ENCODE data around the gene FEN1. TPM values are rescaled to one million over a fixed set of nuclear protein-coding genes. Genes with fewer than 3 reads are reported as not detected.

FEN1 gene
- total RNA-seq, 1 experiment from 2014 or later, result 21.5 TPM

- no peaks in the 10 kb centered on the region for H3K9me3 Mint-ChIP-seq (ENCODE audit: unreplicated experiment)
- intact Hi-C loops (cut with micrococcal nuclease), result no loop called here
- no peak overlapping the region for H3K4me3 Mint-ChIP-seq (ENCODE audit: unreplicated experiment)
- peaks cover 19% of the 10 kb centered on the region for H3K27me3 Mint-ChIP-seq (ENCODE audit: insufficient read depth, unreplicated experiment)
- H3K4me1 Mint-ChIP-seq (ENCODE audit: insufficient read depth, unreplicated experiment), result peaks cover 12% of the 10 kb centered on the region
- CTCF ChIA-PET, result no interaction called here
- TF ChIP-seq CTCF (IDR thresholded peaks at IDR 0.05; ENCODE audit: unreplicated experiment), result no peak
- POLR2A ChIA-PET, result no interaction called here
- H3K27ac Mint-ChIP-seq (ENCODE audit: low read depth, unreplicated experiment), result no peak overlapping the region
- BruUV-seq (replicated peaks), result no TSS peak
- DNase-seq (ENCODE audit: unreplicated experiment), result no peak
- no peaks in the 10 kb centered on the region for H3K36me3 Mint-ChIP-seq (ENCODE audit: insufficient read depth, unreplicated experiment)
Observed at GRCh38 chr11:61754534-61755482, 37.9 kb upstream of the FEN1 start.

GRCh38 chr11:61756147-61756451, 36.6 kb upstream of the FEN1 start:
- peaks cover 12% of the 10 kb centered on the region for H3K4me1 Mint-ChIP-seq (ENCODE audit: insufficient read depth, unreplicated experiment)
- no peak overlapping the region for H3K4me3 Mint-ChIP-seq (ENCODE audit: unreplicated experiment)
- no peaks in the 10 kb centered on the region for H3K36me3 Mint-ChIP-seq (ENCODE audit: insufficient read depth, unreplicated experiment)
- DNase-seq (ENCODE audit: unreplicated experiment), result no peak
- intact Hi-C loops (cut with micrococcal nuclease), result no loop called here
- H3K27ac Mint-ChIP-seq (ENCODE audit: low read depth, unreplicated experiment), result no peak overlapping the region
- CTCF ChIA-PET, result interaction anchor here (0.9 kb wide), 1 partner anchor 9 kb away, joined by 5 read pairs; no protein-coding TSS in a partner anchor
- peaks cover 19% of the 10 kb centered on the region for H3K27me3 Mint-ChIP-seq (ENCODE audit: insufficient read depth, unreplicated experiment)
- TF ChIP-seq CTCF (IDR thresholded peaks at IDR 0.05; ENCODE audit: unreplicated experiment), result no peak
- no peaks in the 10 kb centered on the region for H3K9me3 Mint-ChIP-seq (ENCODE audit: unreplicated experiment)
- no TSS peak for BruUV-seq (replicated peaks)
- POLR2A ChIA-PET, result no interaction called here

GRCh38 chr11:61756452-61757212, 36.1 kb upstream of the FEN1 start:
- no peak for DNase-seq (ENCODE audit: unreplicated experiment)
- Mint-ChIP-seq H3K36me3 (ENCODE audit: insufficient read depth, unreplicated experiment) (no peaks in the 10 kb centered on the region), H3K4me3 (ENCODE audit: unreplicated experiment) (no peak overlapping the region), H3K4me1 (ENCODE audit: insufficient read depth, unreplicated experiment) (peaks cover 12% of the 10 kb centered on the region), H3K9me3 (ENCODE audit: unreplicated experiment) (no peaks in the 10 kb centered on the region), H3K27me3 (ENCODE audit: insufficient read depth, unreplicated experiment) (peaks cover 21% of the 10 kb centered on the region), H3K27ac (ENCODE audit: low read depth, unreplicated experiment) (no peak overlapping the region)
- TF ChIP-seq CTCF (IDR thresholded peaks at IDR 0.05; ENCODE audit: unreplicated experiment), result no peak
- POLR2A ChIA-PET, result no interaction called here
- CTCF ChIA-PET, result interaction anchor here (0.9 to 1.9 kb wide), 3 partner anchors 9 to 24 kb away, joined by 4 to 7 read pairs (median 5); no protein-coding TSS in a partner anchor
- intact Hi-C loops (cut with micrococcal nuclease), result no loop called here
- no TSS peak for BruUV-seq (replicated peaks)

- no peak for DNase-seq (ENCODE audit: unreplicated experiment)
- intact Hi-C loops (cut with micrococcal nuclease), result no loop called here
- ChIA-PET POLR2A (no interaction called here), CTCF (interaction anchor here (1.6 to 1.9 kb wide), 2 partner anchors 10 to 24 kb away, joined by 4 to 7 read pairs; no protein-coding TSS in a partner anchor)
- no TSS peak for BruUV-seq (replicated peaks)
- Mint-ChIP-seq H3K4me3 (ENCODE audit: unreplicated experiment) (no peak overlapping the region), H3K36me3 (ENCODE audit: insufficient read depth, unreplicated experiment) (no peaks in the 10 kb centered on the region), H3K4me1 (ENCODE audit: insufficient read depth, unreplicated experiment) (peaks cover 17% of the 10 kb centered on the region), H3K9me3 (ENCODE audit: unreplicated experiment) (no peaks in the 10 kb centered on the region), H3K27ac (ENCODE audit: low read depth, unreplicated experiment) (no peak overlapping the region), H3K27me3 (ENCODE audit: insufficient read depth, unreplicated experiment) (peaks cover 28% of the 10 kb centered on the region)
- no peak for TF ChIP-seq CTCF (IDR thresholded peaks at IDR 0.05; ENCODE audit: unreplicated experiment)
Observed at GRCh38 chr11:61757213-61757862, 35.4 kb upstream of the FEN1 start.

Measured in MCF 10A (cell line).